NOMO-1 treated with dmso at 0.1 percent for 144 hours (cell line): ENCODE measurements around the gene MYLIP.

Experiments
- DNase-seq: peaks from one replicate; lab custom pipeline; 2025; ENCODE audit not compliant: unreplicated experiment; lab: John Stamatoyannopoulos, UW

The MYLIP gene

GRCh38 chr6:16106991-16107787 lies 21.7 kb upstream of the MYLIP start:
- no peak for DNase-seq

- no peak for DNase-seq
These were observed 20.5 kb upstream of the MYLIP start for GRCh38 chr6:16108419-16108818.

GRCh38 chr6:16108921-16109658 lies 19.8 kb upstream of the MYLIP start:
- DNase-seq = no peak

GRCh38 chr6:16109659-16110305 lies 19.1 kb upstream of the MYLIP start:
- no peak for DNase-seq

GRCh38 chr6:16118825-16119224 lies 10.1 kb upstream of the MYLIP start:
- DNase-seq = no peak

GRCh38 chr6:16121339-16121738 lies 7.5 kb upstream of the MYLIP start:
- no peak for DNase-seq

- DNase-seq = no peak
These were observed 6.7 kb upstream of the MYLIP start for GRCh38 chr6:16122197-16122596.

GRCh38 chr6:16124198-16125180 lies 4.4 kb upstream of the MYLIP start:
- no peak for DNase-seq

GRCh38 chr6:16126056-16126455 lies 2.8 kb upstream of the MYLIP start:
- DNase-seq = no peak

- DNase-seq = no peak
These were observed 2.0 kb upstream of the MYLIP start for GRCh38 chr6:16126861-16127260.

DNA sequence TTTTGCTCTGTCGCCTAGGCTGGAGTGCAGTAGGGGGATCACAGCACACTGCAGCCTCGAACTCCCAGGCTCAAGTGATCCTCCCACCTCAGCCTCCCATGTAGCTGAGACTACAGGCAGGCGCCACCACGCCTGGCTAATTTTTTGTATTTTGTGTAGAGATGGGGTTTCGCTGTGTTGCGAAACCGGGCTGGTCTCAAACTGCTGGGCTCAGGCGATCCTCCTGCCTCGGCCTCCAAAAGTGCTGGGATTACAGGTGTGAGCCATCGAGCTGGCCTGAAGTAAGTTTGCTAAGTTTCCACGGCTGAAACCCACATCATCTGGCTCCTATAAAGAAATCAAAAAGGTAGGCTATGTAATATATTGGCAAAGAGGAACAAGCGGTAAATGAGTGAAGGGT lies 1.4 kb upstream of the MYLIP start:
- no peak for DNase-seq

- DNase-seq = no peak
These were observed 926 bp downstream of the MYLIP start for GRCh38 chr6:16129623-16130401.

GRCh38 chr6:16130437-16130891 lies 1.6 kb downstream of the MYLIP start:
- DNase-seq = no peak

DNA sequence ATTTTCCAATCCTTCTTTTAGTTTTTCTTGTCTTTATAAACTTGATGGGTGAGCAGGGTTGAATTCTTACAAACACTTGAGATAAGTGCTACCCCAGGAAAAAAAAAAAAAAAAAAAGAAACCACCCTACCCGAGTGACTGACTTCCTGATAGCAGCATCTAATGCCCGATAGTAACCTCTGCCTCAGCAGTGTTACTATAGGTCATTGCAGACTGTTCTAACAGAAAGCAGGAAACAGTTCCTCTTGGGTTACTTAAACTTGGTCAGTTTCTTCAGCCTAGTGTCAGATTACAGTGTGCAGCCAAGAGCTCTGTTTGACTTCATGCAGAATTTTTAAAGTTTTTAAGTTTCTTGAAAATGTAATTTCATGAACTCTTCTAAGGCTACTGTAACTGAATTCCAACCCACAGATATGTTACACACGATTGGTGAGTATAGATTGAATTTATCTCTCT lies 2.1 kb downstream of the MYLIP start:
- DNase-seq = peak; percentile 68

GRCh38 chr6:16132909-16133308 lies 4.0 kb downstream of the MYLIP start:
- no peak for DNase-seq

GRCh38 chr6:16134430-16134829 lies 5.5 kb downstream of the MYLIP start:
- no peak for DNase-seq

- no peak for DNase-seq
These were observed 6.2 kb downstream of the MYLIP start for GRCh38 chr6:16135066-16135465.

- DNase-seq = no peak
These were observed 7.2 kb downstream of the MYLIP start for GRCh38 chr6:16136091-16136490.

- no peak for DNase-seq
These were observed 8.0 kb downstream of the MYLIP start for GRCh38 chr6:16136621-16137450.
